ENCODE data around the gene HIPK2. TPM values are rescaled to one million over a fixed set of nuclear protein-coding genes. Genes with fewer than 3 reads are reported as not detected.

Gene HIPK2
- total and polyA plus RNA-seq, 10 of the 15 experiments (the other 5 are each of a cell fraction or from before 2014, with no cell fraction given) = 1.7 to 39.0 (median 9.4) TPM

GRCh38 chr7:139617074-139617473 lies 160.7 kb downstream of the HIPK2 start:
- Histone ChIP-seq H2AFZ (ENCODE audit: control insufficient read depth, low read depth, low read length) (no peak overlapping the region), H3K27ac (ENCODE audit: control insufficient read depth, insufficient read depth) (no peak overlapping the region), H3K9me3 (replicated peaks; ENCODE audit: control insufficient read depth, insufficient read depth, low read length) (no peaks in the 10 kb centered on the region), H3K36me3 (ENCODE audit: control insufficient read depth in 2 of 2, insufficient read depth in 2 of 2, low read length in 1 of 2) (peaks cover 0 to 3% of the 10 kb centered on the region in 2 experiments; a peak in 2 of 4 replicates), H3K4me2 (ENCODE audit: control insufficient read depth, insufficient read depth) (no peak overlapping the region), H3K4me3 (no peak overlapping the region), H3K4me1 (ENCODE audit: control insufficient read depth, insufficient read depth, low read length) (no peaks in the 10 kb centered on the region), H4K20me1 (ENCODE audit: control insufficient read depth, insufficient read depth) (no peaks in the 10 kb centered on the region), H3K27me3 (replicated peaks in 1 of 2; ENCODE audit: control insufficient read depth in 2 of 2, insufficient read depth in 2 of 2, low read length in 1 of 2) (no peaks in the 10 kb centered on the region), H3K79me2 (ENCODE audit: control insufficient read depth, insufficient read depth, low read length) (no peaks in the 10 kb centered on the region), H3K9ac (ENCODE audit: control insufficient read depth, insufficient read depth, low read length) (no peak overlapping the region)
- ChIA-PET POLR2A (no interaction called here), CTCF (interaction anchor here (0.7 to 4.2 kb wide), 10 partner anchors 11 to 384 kb away, joined by 3 to 43 read pairs (median 4); no protein-coding TSS in a partner anchor), RAD21 (ENCODE audit: unreplicated experiment) (interaction anchor here (1.1 to 1.8 kb wide), 3 partner anchors 15 to 385 kb away, joined by 3 to 4 read pairs (median 4); no protein-coding TSS in a partner anchor), SMC1A (ENCODE audit: uncharacterized antibody, unreplicated experiment) (interaction anchor here (1.1 to 3.5 kb wide), 8 partner anchors 11 to 386 kb away, joined by 3 to 11 read pairs (median 4); no protein-coding TSS in a partner anchor)
- no peak for ATAC-seq
- FAIRE-seq = no peak
- 0% methylated on average over 1 of the region's 1 CpG for WGBS (ENCODE audit: insufficient coverage, insufficient replicate concordance, low lambda C conversion rate, missing lambda C conversion rate)
- no peak for DNase-seq (ENCODE audit: low read depth, low spot score)
- no TSS peak for BruUV-seq (replicated peaks)
- in situ Hi-C loops (cut with MboI) (no loop called here), intact Hi-C loops (cut with micrococcal nuclease; ENCODE audit: unreplicated experiment) (loop anchor here (5.0 kb wide), 2 partner anchors 185 to 385 kb away; no protein-coding TSS in a partner anchor)
- TF ChIP-seq ATF3 (IDR thresholded peaks at IDR 0.05; ENCODE audit: borderline replicate concordance, extremely low read depth, low read depth, low read length) (no peak), SREBF2 (IDR thresholded peaks at IDR 0.05; ENCODE audit: low read length) (no peak), CUX1 (IDR thresholded peaks at IDR 0.05; ENCODE audit: insufficient replicate concordance, low read depth, low read length) (no peak), CREM (IDR thresholded peaks at IDR 0.05; ENCODE audit: low read depth) (no peak), EGR1 (IDR thresholded peaks at IDR 0.05; ENCODE audit: borderline replicate concordance in 1 of 2, low read depth in 2 of 2, low read length in 2 of 2) (no peak), PAX8 (IDR thresholded peaks at IDR 0.05) (no peak), IKZF1 (conservative IDR thresholded peaks at IDR 0.05) (no peak), ZBTB40 (IDR thresholded peaks at IDR 0.05; ENCODE audit: borderline replicate concordance) (no peak), BHLHE40 (IDR thresholded peaks at IDR 0.05; ENCODE audit: borderline replicate concordance in 1 of 2, low read depth in 2 of 2, low read length in 1 of 2) (no peak), TBL1XR1 (IDR thresholded peaks at IDR 0.05; ENCODE audit: low read depth, low read length) (no peak), TARDBP (IDR thresholded peaks at IDR 0.05; ENCODE audit: borderline replicate concordance) (no peak), ZZZ3 (IDR thresholded peaks at IDR 0.05; ENCODE audit: control insufficient read depth, insufficient read length, low read depth) (no peak), RAD51 (IDR thresholded peaks at IDR 0.05) (no peak), NFXL1 (IDR thresholded peaks at IDR 0.05; ENCODE audit: borderline replicate concordance) (no peak), CBFB (IDR thresholded peaks at IDR 0.05; ENCODE audit: low read depth) (no peak), ATF7 (IDR thresholded peaks at IDR 0.05; ENCODE audit: low read depth) (no peak)

Data from GM12878 (cell line).